ENCODE results near the gene LHPP.

The LHPP gene

DNA sequence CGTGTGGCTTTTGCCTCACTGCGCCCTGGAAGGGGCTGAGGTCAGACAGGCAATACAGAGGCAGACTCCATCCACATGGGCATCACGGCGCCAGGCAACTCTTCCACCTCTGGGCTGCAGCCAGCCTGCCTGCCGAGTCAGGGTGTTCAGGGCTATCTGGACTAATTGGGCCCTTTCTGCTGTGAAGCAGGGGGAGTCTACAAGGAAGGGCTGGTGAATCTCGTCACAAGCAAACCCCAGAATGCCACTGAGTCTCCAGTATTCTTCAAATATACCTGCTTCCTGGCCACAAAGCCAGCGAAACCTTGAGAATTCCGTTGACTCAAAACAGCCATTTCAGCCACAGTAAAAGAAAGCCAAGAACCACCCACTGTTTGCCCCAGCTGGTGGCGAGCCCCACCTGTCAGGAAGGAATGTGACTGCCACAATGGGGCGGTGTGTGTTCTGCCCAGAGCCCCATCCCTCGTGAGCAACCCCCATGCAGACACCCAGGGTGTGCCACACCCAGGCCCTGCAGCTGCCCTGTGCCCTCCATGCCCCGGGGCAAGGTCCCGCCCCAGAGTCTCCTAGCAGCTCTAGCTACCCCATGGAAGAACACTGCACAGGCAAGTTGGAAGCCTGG lies 165.2 kb downstream of the LHPP start:
- Histone ChIP-seq H3K36me3 (ENCODE audit: insufficient read depth, low read length) (no peaks in the 10 kb centered on the region), H3K4me3 (no peak overlapping the region), H3K9me3 (ENCODE audit: low read depth, low read length) (no peaks in the 10 kb centered on the region), H3K27ac (no peak overlapping the region), H3K9ac (ENCODE audit: insufficient read length) (no peak overlapping the region)
- no peak for DNase-seq (ENCODE audit: low read depth, low spot score)
- TF ChIP-seq POLR2AphosphoS5 (IDR thresholded peaks at IDR 0.05; ENCODE audit: borderline replicate concordance, low read depth, low read length) (no peak), FOXP2 (optimal IDR thresholded peaks at IDR 0.05; ENCODE audit: control extremely low read depth, extremely low read length, insufficient read depth) (no peak)

GRCh38 chr10:124627866-124628675 lies 166.4 kb downstream of the LHPP start:
- Histone ChIP-seq H3K36me3 (ENCODE audit: insufficient read depth, low read length) (no peaks in the 10 kb centered on the region), H3K9me3 (ENCODE audit: low read depth, low read length) (no peaks in the 10 kb centered on the region), H3K9ac (ENCODE audit: insufficient read length) (no peak overlapping the region), H3K4me3 (no peak overlapping the region), H3K27ac (no peak overlapping the region)
- no peak for TF ChIP-seq FOXP2 (optimal IDR thresholded peaks at IDR 0.05; ENCODE audit: control extremely low read depth, extremely low read length, insufficient read depth)
- TF ChIP-seq POLR2AphosphoS5 (IDR thresholded peaks at IDR 0.05; ENCODE audit: borderline replicate concordance, low read depth, low read length): no peak
- TF ChIP-seq EZH2 (IDR thresholded peaks at IDR 0.05): no peak
- no peak for DNase-seq (ENCODE audit: low read depth, low spot score)

GRCh38 chr10:124628676-124629021 lies 167.0 kb downstream of the LHPP start:
- DNase-seq (ENCODE audit: low read depth, low spot score): no peak
- no peak overlapping the region for H3K9ac ChIP-seq (ENCODE audit: insufficient read length)
- TF ChIP-seq POLR2AphosphoS5 (IDR thresholded peaks at IDR 0.05; ENCODE audit: borderline replicate concordance, low read depth, low read length): no peak
- H3K36me3 ChIP-seq (ENCODE audit: insufficient read depth, low read length): no peaks in the 10 kb centered on the region
- H3K4me3 ChIP-seq: no peak overlapping the region
- H3K27ac ChIP-seq: no peak overlapping the region
- H3K9me3 ChIP-seq (ENCODE audit: low read depth, low read length): no peaks in the 10 kb centered on the region

- no peak for DNase-seq (ENCODE audit: low read depth, low spot score)
- TF ChIP-seq FOXP2 (optimal IDR thresholded peaks at IDR 0.05; ENCODE audit: control extremely low read depth, extremely low read length, insufficient read depth) (no peak), POLR2AphosphoS5 (IDR thresholded peaks at IDR 0.05; ENCODE audit: borderline replicate concordance, low read depth, low read length) (no peak), EZH2 (IDR thresholded peaks at IDR 0.05) (no peak)
- Histone ChIP-seq H3K9me3 (ENCODE audit: low read depth, low read length) (no peaks in the 10 kb centered on the region), H3K27ac (no peak overlapping the region), H3K4me3 (no peak overlapping the region), H3K36me3 (ENCODE audit: insufficient read depth, low read length) (no peaks in the 10 kb centered on the region), H3K9ac (ENCODE audit: insufficient read length) (no peak overlapping the region)
Measured at GRCh38 chr10:124629415-124629814, 167.8 kb downstream of the LHPP start.

DNA sequence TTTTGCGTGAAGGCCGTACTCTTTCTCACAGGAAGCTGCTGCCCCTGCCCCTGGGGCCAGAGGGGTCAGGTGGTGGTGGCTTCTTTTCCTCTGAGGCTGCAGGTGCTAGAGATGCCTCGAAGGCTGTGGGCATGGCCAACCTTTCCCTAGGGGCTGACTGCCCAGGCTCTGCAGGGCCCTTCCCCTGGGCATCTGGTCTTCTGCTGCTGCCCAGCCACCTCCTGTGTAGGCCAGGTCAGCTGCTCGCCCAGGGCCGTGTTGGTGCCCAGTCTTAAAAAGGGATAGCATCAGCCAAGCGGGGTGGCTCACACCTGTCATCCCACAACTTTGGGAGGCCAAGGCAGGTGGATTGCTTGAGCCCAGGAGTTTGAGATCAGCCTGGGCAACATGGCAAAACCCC lies 168.2 kb downstream of the LHPP start:
- Histone ChIP-seq H3K36me3 (ENCODE audit: insufficient read depth, low read length) (no peaks in the 10 kb centered on the region), H3K27ac (no peak overlapping the region), H3K9me3 (ENCODE audit: low read depth, low read length) (no peaks in the 10 kb centered on the region), H3K9ac (ENCODE audit: insufficient read length) (no peak overlapping the region), H3K4me3 (no peak overlapping the region)
- DNase-seq (ENCODE audit: low read depth, low spot score): no peak
- no peak for TF ChIP-seq EZH2 (IDR thresholded peaks at IDR 0.05)
- TF ChIP-seq FOXP2 (optimal IDR thresholded peaks at IDR 0.05; ENCODE audit: control extremely low read depth, extremely low read length, insufficient read depth): no peak
- TF ChIP-seq POLR2AphosphoS5 (IDR thresholded peaks at IDR 0.05; ENCODE audit: borderline replicate concordance, low read depth, low read length): no peak

DNA sequence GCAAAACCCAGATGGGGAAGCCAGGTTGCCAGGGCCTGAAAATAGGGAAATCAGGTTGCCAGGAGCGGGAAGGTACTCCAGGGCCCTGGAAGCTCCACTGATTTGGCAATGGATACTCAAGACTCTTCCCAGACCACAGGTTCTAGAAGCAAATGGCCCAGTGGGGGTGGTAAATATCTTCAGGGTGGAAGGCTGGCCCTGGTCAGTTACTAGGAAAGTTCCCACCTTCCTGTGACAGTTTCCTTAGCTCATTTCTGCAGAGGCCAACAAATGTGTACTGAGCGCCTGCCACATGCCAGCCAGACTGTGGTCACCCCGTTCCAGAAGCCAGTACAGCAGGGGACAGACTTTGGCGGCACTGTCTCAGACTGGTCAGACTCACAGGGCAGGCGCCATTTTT lies 168.9 kb downstream of the LHPP start:
- H3K9ac ChIP-seq (ENCODE audit: insufficient read length): no peak overlapping the region
- H3K4me3 ChIP-seq: no peak overlapping the region
- H3K36me3 ChIP-seq (ENCODE audit: insufficient read depth, low read length): no peaks in the 10 kb centered on the region
- no peak for DNase-seq (ENCODE audit: low read depth, low spot score)
- TF ChIP-seq EZH2 (IDR thresholded peaks at IDR 0.05) (no peak), POLR2AphosphoS5 (IDR thresholded peaks at IDR 0.05; ENCODE audit: borderline replicate concordance, low read depth, low read length) (no peak), FOXP2 (optimal IDR thresholded peaks at IDR 0.05; ENCODE audit: control extremely low read depth, extremely low read length, insufficient read depth) (no peak)
- H3K9me3 ChIP-seq (ENCODE audit: low read depth, low read length): no peaks in the 10 kb centered on the region
- H3K27ac ChIP-seq: no peak overlapping the region

DNA sequence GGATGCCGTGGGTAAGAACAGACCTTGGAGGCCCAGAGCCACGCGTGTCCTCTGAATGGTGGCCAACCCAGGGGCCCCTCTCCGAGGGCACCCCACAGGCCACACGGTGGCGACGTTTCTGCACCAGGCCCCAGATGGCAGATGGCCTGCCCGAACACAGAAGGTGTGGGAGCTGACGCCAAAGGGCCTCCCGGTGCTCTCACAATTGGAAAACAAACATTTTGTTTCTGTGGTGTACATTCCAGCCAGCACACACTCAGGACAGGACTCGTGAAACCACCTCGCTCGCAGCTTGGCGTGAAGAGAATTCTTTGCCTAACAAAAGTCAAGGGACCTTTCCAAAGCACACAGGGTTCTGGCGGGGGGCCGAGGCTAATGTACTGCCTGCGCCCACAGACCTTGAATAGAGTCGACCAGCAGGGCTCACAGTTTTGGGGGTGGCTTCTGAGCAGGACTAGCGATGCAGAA lies 170.5 kb downstream of the LHPP start:
- no peak overlapping the region for H3K4me3 ChIP-seq
- H3K27ac ChIP-seq: no peak overlapping the region
- no peaks in the 10 kb centered on the region for H3K36me3 ChIP-seq (ENCODE audit: insufficient read depth, low read length)
- H3K9me3 ChIP-seq (ENCODE audit: low read depth, low read length): no peaks in the 10 kb centered on the region
- H3K9ac ChIP-seq (ENCODE audit: insufficient read length): no peak overlapping the region
- DNase-seq (ENCODE audit: low read depth, low spot score): no peak
- TF ChIP-seq EZH2 (IDR thresholded peaks at IDR 0.05) (no peak), FOXP2 (optimal IDR thresholded peaks at IDR 0.05; ENCODE audit: control extremely low read depth, extremely low read length, insufficient read depth) (no peak), POLR2AphosphoS5 (IDR thresholded peaks at IDR 0.05; ENCODE audit: borderline replicate concordance, low read depth, low read length) (no peak)

DNA sequence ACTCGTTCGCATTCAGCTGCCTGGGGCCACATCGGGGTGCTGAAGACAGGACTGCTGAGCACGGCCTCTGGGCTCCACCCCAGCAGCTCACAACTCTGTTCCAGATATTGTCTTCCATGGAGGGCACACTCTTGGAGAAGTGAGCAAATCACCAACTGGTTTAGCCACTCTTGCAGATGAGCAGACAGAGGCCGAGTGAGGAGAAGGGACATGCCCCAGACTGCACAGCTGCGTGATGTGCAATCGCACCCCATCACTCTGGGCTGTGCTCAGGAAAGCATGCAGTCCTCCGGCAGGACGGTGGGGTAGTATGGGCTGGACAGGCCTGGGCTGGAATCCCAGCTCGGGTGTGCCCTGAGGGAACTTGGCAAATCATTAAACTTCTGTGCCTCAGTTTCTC lies 170.9 kb downstream of the LHPP start:
- no peak for DNase-seq (ENCODE audit: low read depth, low spot score)
- H3K36me3 ChIP-seq (ENCODE audit: insufficient read depth, low read length): no peaks in the 10 kb centered on the region
- no peak overlapping the region for H3K9ac ChIP-seq (ENCODE audit: insufficient read length)
- no peak overlapping the region for H3K27ac ChIP-seq
- no peak overlapping the region for H3K4me3 ChIP-seq
- TF ChIP-seq EZH2 (IDR thresholded peaks at IDR 0.05): no peak
- TF ChIP-seq FOXP2 (optimal IDR thresholded peaks at IDR 0.05; ENCODE audit: control extremely low read depth, extremely low read length, insufficient read depth): no peak
- no peaks in the 10 kb centered on the region for H3K9me3 ChIP-seq (ENCODE audit: low read depth, low read length)

Data from SK-N-MC (cell line).